WTC11 (cell line): ENCODE measurements around the gene ZFR2. TPM values are rescaled to one million over a fixed set of nuclear protein-coding genes. Genes with fewer than 3 reads are reported as not detected.

Source experiments
- ATAC-seq: fragments of 200-7000 bp; cut with Tn5 transposase; 2 replicates; pipeline ENCODE4 v1.10.0; 2021; ENCODE audit warnings: mild to moderate bottlenecking, moderate library complexity
- CTCF ChIA-PET: fragments of 300-600 bp; sonication (Branson Sonifier 250); formaldehyde crosslinking; loops from one replicate; lab custom pipeline; 2021; ENCODE audit warnings: antibody characterized with exemption; lab: Charles Lee
- POLR2A ChIA-PET: fragments of 350-600 bp; sonication (Branson Sonifier 250); formaldehyde crosslinking; loops from one replicate; lab custom pipeline; 2021; ENCODE audit warnings: antibody characterized with exemption; lab: Charles Lee
- DNase-seq: peaks from one replicate; pipeline ENCODE4 v3.0.0; 2021; ENCODE audit warnings: low spot score
- H3K27ac Mint-ChIP-seq: 2 replicates; pipeline ENCODE4 v1.8.0; 2021; ENCODE audit warnings: mixed read lengths
- H3K27me3 Mint-ChIP-seq: 2 replicates; pipeline ENCODE4 v1.8.0; 2021; ENCODE audit warnings: low read depth, mild to moderate bottlenecking, moderate library complexity, mixed read lengths
- H3K36me3 Mint-ChIP-seq: 2 replicates; pipeline ENCODE4 v1.8.0; 2021; ENCODE audit warnings: mixed read lengths
- H3K4me1 Mint-ChIP-seq: 2 replicates; pipeline ENCODE4 v1.8.0; 2022; ENCODE audit warnings: mixed read lengths
- H3K4me3 Mint-ChIP-seq: 2 replicates; pipeline ENCODE4 v1.8.0; 2021; ENCODE audit warnings: mild to moderate bottlenecking, moderate library complexity, mixed read lengths
- H3K9me3 Mint-ChIP-seq: 2 replicates; pipeline ENCODE4 v1.8.0; 2021; ENCODE audit warnings: mixed read lengths
- CREM ChIP-seq: sonication (generic); formaldehyde crosslinking; IDR thresholded peaks from 2 replicates; pipeline ENCODE4 v1.8.1; 2022; ENCODE audit warnings: mild to moderate bottlenecking, missing genetic modification reagents, moderate library complexity
- ELF4 ChIP-seq: sonication (generic); formaldehyde crosslinking; IDR thresholded peaks from 2 replicates; pipeline ENCODE4 v1.8.1; 2022; ENCODE audit warnings: low read depth, mild to moderate bottlenecking, moderate library complexity, missing genetic modification reagents
- EMX1 ChIP-seq: fragments of 250-450 bp; sonication (Bioruptor Pico); IDR thresholded peaks from 2 replicates; pipeline ENCODE4 v1.8.0; 2021; ENCODE audit warnings: mild to moderate bottlenecking
- TCF7 ChIP-seq: sonication (generic); formaldehyde crosslinking; IDR thresholded peaks from 2 replicates; pipeline ENCODE4 v1.8.0; 2022; ENCODE audit warnings: mild to moderate bottlenecking, low read depth, missing genetic modification reagents, moderate library complexity
- ZNF423 ChIP-seq: fragments of 250-450 bp; sonication (Bioruptor Pico); IDR thresholded peaks from 2 replicates; pipeline ENCODE4 v2.1.2; 2022; ENCODE audit warnings: mild to moderate bottlenecking, moderate library complexity
- total RNA-seq: library from RNA; stranded (reverse); gene quantifications from 3 replicates; pipeline ENCODE4 v1.2.3, GENCODE V29; 2021
- TF ChIP-seq, protein P1 (sequence below): sonication (generic); formaldehyde crosslinking; conservative IDR thresholded peaks from 2 replicates; pipeline ENCODE4 v1.8.1; 2023; ENCODE audit warnings: mild to moderate bottlenecking, low read depth, missing genetic modification reagents, moderate library complexity
- TF ChIP-seq, protein P2 (sequence below): sonication (generic); formaldehyde crosslinking; IDR thresholded peaks from 2 replicates; pipeline ENCODE4 v1.8.1; 2023; ENCODE audit warnings: mild to moderate bottlenecking, missing genetic modification reagents
- TF ChIP-seq, protein P3 (sequence below): sonication (generic); formaldehyde crosslinking; IDR thresholded peaks from 2 replicates; pipeline ENCODE4 v1.8.1; 2022; ENCODE audit warnings: missing genetic modification reagents, borderline replicate concordance
- TF ChIP-seq, protein P4 (sequence below): sonication (generic); formaldehyde crosslinking; IDR thresholded peaks from 2 replicates; pipeline ENCODE4 v1.8.0; 2022; ENCODE audit warnings: mild to moderate bottlenecking, missing genetic modification reagents
- TF ChIP-seq, protein P5 (sequence below): sonication (generic); formaldehyde crosslinking; IDR thresholded peaks from 2 replicates; pipeline ENCODE4 v1.8.1; 2023; ENCODE audit warnings: mild to moderate bottlenecking, missing genetic modification reagents
- TF ChIP-seq, protein P6 (sequence below): sonication (generic); formaldehyde crosslinking; IDR thresholded peaks from 2 replicates; pipeline ENCODE4 v1.8.1; 2023; ENCODE audit warnings: mild to moderate bottlenecking, missing genetic modification reagents, borderline replicate concordance
- TF ChIP-seq, protein P7 (sequence below): sonication (generic); formaldehyde crosslinking; IDR thresholded peaks from 2 replicates; pipeline ENCODE4 v1.8.0; 2023; ENCODE audit warnings: missing genetic modification reagents

ZFR2 gene
- total RNA-seq, 1 experiment from 2014 or later = 17.5 TPM

DNA sequence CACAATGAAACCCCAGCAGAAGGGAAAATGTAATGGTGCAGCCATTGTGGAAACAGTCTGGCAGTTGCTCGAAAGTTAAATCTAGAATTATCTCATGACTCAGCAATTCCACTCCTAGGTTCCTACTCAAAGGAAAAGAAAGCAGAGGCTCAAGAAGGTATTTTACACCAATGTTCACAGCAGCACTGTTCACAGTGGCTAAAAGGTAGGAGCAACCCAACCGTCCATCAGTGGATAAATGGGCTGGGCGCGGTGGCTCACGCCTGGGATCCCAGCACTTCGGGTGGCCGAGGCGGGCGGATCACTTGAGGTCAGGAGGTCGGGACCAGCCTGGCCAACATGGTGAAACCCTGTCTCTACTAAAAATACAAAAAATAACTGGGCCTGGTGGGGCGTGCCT lies 25.9 kb downstream of the ZFR2 start:
- H3K36me3 Mint-ChIP-seq = peaks cover under 1% of the 10 kb centered on the region; the same call in 1 of the 2 replicates
- ATAC-seq (no peak), DNase-seq (no peak)
- CTCF ChIA-PET = no interaction called here
- H3K4me1 Mint-ChIP-seq = no peaks in the 10 kb centered on the region
- H3K27ac Mint-ChIP-seq = no peak overlapping the region
- TF ChIP-seq, protein P1, sequence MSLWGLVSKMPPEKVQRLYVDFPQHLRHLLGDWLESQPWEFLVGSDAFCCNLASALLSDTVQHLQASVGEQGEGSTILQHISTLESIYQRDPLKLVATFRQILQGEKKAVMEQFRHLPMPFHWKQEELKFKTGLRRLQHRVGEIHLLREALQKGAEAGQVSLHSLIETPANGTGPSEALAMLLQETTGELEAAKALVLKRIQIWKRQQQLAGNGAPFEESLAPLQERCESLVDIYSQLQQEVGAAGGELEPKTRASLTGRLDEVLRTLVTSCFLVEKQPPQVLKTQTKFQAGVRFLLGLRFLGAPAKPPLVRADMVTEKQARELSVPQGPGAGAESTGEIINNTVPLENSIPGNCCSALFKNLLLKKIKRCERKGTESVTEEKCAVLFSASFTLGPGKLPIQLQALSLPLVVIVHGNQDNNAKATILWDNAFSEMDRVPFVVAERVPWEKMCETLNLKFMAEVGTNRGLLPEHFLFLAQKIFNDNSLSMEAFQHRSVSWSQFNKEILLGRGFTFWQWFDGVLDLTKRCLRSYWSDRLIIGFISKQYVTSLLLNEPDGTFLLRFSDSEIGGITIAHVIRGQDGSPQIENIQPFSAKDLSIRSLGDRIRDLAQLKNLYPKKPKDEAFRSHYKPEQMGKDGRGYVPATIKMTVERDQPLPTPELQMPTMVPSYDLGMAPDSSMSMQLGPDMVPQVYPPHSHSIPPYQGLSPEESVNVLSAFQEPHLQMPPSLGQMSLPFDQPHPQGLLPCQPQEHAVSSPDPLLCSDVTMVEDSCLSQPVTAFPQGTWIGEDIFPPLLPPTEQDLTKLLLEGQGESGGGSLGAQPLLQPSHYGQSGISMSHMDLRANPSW (CRISPR knock-in tag) = no peak
- TF ChIP-seq EMX1 (CRISPR knock-in tag) = no peak
- TF ChIP-seq, protein P2, sequence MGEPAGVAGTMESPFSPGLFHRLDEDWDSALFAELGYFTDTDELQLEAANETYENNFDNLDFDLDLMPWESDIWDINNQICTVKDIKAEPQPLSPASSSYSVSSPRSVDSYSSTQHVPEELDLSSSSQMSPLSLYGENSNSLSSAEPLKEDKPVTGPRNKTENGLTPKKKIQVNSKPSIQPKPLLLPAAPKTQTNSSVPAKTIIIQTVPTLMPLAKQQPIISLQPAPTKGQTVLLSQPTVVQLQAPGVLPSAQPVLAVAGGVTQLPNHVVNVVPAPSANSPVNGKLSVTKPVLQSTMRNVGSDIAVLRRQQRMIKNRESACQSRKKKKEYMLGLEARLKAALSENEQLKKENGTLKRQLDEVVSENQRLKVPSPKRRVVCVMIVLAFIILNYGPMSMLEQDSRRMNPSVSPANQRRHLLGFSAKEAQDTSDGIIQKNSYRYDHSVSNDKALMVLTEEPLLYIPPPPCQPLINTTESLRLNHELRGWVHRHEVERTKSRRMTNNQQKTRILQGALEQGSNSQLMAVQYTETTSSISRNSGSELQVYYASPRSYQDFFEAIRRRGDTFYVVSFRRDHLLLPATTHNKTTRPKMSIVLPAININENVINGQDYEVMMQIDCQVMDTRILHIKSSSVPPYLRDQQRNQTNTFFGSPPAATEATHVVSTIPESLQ (CRISPR knock-in tag) = no peak
- H3K27me3 Mint-ChIP-seq = no peaks in the 10 kb centered on the region; the same call in 1 of the 2 replicates
- POLR2A ChIA-PET = no interaction called here
- H3K9me3 Mint-ChIP-seq = peaks cover 3% of the 10 kb centered on the region
- H3K4me3 Mint-ChIP-seq = no peak overlapping the region

DNA sequence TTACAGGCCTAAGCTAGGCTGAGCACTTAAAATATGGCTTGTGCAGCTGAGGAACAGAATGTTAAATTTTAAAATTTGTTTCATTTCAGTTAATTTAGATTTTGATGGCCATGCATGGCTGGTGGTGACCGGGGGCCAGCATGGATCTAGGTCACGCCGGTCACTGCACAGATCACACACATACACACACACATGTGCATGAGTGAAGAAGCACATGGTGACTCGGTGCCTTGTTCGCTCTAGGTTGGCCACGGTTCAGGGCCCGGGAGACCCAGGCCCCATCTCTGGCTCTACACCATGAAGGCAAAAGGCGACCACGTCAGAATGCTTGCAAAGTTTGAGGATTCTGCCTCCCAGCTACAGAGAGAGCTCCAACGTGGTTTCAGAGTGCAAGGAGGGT lies 28.0 kb downstream of the ZFR2 start:
- CTCF ChIA-PET = interaction anchor here (0.6 to 4.1 kb wide), 4 partner anchors 8 to 147 kb away, joined by 3 to 16 read pairs (median 6); partner anchors contain the start of gene ATCAY
- no peak for ATAC-seq

DNA sequence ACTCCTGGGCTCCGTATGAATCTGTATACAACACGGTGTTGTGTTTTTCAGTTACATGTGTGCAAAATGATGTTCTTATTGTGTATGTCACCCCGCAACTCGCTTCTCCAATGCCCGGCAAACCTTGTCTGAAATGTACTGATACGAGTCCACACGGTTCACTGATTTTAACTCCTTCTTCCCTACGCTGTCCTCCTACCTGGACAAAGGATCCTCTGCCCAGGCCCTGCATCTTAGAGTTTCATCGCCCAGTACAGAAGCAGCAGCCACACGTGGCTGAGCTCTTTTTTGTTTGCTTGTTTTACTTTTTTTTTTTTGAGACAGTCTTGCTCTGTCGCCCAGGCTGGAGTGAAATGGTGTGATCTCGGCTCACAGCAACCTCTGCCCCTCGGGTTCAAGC lies 28.9 kb downstream of the ZFR2 start:
- peaks cover 16% of the 10 kb centered on the region for H3K9me3 Mint-ChIP-seq
- no peaks in the 10 kb centered on the region for H3K4me1 Mint-ChIP-seq
- DNase-seq (no peak), ATAC-seq (no peak)
- H3K27me3 Mint-ChIP-seq = peaks cover 8% of the 10 kb centered on the region
- H3K36me3 Mint-ChIP-seq = peaks cover 11% of the 10 kb centered on the region
- ChIA-PET POLR2A (no interaction called here), CTCF (interaction anchor here (0.6 to 4.1 kb wide), 4 partner anchors 9 to 355 kb away, joined by 4 to 16 read pairs (median 6); no protein-coding TSS in a partner anchor)
- no peak overlapping the region for H3K4me3 Mint-ChIP-seq
- no peak overlapping the region for H3K27ac Mint-ChIP-seq
- TF ChIP-seq, protein P3, sequence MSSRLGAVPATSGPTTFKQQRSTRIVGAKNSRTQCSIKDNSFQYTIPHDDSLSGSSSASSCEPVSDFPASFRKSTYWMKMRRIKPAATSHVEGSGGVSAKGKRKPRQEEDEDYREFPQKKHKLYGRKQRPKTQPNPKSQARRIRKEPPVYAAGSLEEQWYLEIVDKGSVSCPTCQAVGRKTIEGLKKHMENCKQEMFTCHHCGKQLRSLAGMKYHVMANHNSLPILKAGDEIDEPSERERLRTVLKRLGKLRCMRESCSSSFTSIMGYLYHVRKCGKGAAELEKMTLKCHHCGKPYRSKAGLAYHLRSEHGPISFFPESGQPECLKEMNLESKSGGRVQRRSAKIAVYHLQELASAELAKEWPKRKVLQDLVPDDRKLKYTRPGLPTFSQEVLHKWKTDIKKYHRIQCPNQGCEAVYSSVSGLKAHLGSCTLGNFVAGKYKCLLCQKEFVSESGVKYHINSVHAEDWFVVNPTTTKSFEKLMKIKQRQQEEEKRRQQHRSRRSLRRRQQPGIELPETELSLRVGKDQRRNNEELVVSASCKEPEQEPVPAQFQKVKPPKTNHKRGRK (CRISPR knock-in tag) = no peak
- TF ChIP-seq, protein P4, sequence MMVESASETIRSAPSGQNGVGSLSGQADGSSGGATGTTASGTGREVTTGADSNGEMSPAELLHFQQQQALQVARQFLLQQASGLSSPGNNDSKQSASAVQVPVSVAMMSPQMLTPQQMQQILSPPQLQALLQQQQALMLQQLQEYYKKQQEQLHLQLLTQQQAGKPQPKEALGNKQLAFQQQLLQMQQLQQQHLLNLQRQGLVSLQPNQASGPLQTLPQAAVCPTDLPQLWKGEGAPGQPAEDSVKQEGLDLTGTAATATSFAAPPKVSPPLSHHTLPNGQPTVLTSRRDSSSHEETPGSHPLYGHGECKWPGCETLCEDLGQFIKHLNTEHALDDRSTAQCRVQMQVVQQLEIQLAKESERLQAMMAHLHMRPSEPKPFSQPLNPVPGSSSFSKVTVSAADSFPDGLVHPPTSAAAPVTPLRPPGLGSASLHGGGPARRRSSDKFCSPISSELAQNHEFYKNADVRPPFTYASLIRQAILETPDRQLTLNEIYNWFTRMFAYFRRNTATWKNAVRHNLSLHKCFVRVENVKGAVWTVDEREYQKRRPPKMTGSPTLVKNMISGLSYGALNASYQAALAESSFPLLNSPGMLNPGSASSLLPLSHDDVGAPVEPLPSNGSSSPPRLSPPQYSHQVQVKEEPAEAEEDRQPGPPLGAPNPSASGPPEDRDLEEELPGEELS (CRISPR knock-in tag) = no peak
- TF ChIP-seq TCF7 (CRISPR knock-in tag) (no peak), ELF4 (CRISPR knock-in tag) (no peak)
- TF ChIP-seq, protein P5, sequence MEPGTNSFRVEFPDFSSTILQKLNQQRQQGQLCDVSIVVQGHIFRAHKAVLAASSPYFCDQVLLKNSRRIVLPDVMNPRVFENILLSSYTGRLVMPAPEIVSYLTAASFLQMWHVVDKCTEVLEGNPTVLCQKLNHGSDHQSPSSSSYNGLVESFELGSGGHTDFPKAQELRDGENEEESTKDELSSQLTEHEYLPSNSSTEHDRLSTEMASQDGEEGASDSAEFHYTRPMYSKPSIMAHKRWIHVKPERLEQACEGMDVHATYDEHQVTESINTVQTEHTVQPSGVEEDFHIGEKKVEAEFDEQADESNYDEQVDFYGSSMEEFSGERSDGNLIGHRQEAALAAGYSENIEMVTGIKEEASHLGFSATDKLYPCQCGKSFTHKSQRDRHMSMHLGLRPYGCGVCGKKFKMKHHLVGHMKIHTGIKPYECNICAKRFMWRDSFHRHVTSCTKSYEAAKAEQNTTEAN (CRISPR knock-in tag) = no peak
- TF ChIP-seq, protein P6, sequence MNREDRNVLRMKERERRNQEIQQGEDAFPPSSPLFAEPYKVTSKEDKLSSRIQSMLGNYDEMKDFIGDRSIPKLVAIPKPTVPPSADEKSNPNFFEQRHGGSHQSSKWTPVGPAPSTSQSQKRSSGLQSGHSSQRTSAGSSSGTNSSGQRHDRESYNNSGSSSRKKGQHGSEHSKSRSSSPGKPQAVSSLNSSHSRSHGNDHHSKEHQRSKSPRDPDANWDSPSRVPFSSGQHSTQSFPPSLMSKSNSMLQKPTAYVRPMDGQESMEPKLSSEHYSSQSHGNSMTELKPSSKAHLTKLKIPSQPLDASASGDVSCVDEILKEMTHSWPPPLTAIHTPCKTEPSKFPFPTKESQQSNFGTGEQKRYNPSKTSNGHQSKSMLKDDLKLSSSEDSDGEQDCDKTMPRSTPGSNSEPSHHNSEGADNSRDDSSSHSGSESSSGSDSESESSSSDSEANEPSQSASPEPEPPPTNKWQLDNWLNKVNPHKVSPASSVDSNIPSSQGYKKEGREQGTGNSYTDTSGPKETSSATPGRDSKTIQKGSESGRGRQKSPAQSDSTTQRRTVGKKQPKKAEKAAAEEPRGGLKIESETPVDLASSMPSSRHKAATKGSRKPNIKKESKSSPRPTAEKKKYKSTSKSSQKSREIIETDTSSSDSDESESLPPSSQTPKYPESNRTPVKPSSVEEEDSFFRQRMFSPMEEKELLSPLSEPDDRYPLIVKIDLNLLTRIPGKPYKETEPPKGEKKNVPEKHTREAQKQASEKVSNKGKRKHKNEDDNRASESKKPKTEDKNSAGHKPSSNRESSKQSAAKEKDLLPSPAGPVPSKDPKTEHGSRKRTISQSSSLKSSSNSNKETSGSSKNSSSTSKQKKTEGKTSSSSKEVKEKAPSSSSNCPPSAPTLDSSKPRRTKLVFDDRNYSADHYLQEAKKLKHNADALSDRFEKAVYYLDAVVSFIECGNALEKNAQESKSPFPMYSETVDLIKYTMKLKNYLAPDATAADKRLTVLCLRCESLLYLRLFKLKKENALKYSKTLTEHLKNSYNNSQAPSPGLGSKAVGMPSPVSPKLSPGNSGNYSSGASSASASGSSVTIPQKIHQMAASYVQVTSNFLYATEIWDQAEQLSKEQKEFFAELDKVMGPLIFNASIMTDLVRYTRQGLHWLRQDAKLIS (CRISPR knock-in tag) = no peak

More for the DNA sequence above, 28.0 kb downstream of the ZFR2 start:
- no peak for DNase-seq
- TF ChIP-seq, protein P1 (CRISPR knock-in tag) = no peak
- TF ChIP-seq CREM (CRISPR knock-in tag) = no peak
- TF ChIP-seq ZNF423 (CRISPR knock-in tag) = no peak
- TF ChIP-seq, protein P7, sequence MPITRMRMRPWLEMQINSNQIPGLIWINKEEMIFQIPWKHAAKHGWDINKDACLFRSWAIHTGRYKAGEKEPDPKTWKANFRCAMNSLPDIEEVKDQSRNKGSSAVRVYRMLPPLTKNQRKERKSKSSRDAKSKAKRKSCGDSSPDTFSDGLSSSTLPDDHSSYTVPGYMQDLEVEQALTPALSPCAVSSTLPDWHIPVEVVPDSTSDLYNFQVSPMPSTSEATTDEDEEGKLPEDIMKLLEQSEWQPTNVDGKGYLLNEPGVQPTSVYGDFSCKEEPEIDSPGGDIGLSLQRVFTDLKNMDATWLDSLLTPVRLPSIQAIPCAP (CRISPR knock-in tag) = no peak
- Mint-ChIP-seq H3K9me3 (peaks cover 16% of the 10 kb centered on the region), H3K36me3 (peaks cover 11% of the 10 kb centered on the region), H3K4me3 (no peak overlapping the region), H3K27me3 (peaks cover 8% of the 10 kb centered on the region), H3K27ac (no peak overlapping the region), H3K4me1 (no peaks in the 10 kb centered on the region)
- POLR2A ChIA-PET = no interaction called here
